ENCODE data around the gene UBE2E1. TPM values are rescaled to one million over a fixed set of nuclear protein-coding genes. Genes with fewer than 3 reads are reported as not detected.
A peak's percentile ranks its signal among the peaks of the same experiment; 100 is the strongest.
"Not testable (repeated sequence)": the region's sequence is repeated elsewhere in the genome, so short reads cannot be mapped to it uniquely, and the experiment has no call there.

UBE2E1 gene
- total RNA-seq, 1 experiment from 2014 or later: 80.3 TPM

DNA sequence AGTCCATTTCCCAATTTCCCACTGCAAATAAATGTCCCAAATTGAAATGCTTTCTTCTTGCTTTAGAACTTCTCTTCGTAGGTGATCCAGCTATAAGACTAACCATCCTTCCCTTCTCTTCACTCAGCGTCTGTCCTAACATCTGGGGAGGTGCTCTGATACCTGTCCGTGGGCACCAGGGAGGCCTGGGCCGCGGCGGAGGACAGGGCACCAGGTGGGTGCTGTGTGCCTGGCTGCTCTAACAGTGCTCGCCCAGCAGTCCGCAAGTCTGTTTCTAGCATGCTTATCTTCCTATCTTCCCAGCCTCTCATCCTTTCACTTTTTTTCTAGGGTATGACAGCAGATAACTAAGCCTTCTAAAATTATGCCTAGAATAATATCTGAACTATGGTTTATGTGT, 73.7 kb downstream of the UBE2E1 start:
- no peak for DNase-seq (ENCODE audit: low read depth)

GRCh38 chr3:23880703-23881339, 75.1 kb downstream of the UBE2E1 start:
- no peak for DNase-seq (ENCODE audit: low read depth)

GRCh38 chr3:23881993-23882392, 76.2 kb downstream of the UBE2E1 start:
- DNase-seq (ENCODE audit: low read depth): not testable (repeated sequence)

GRCh38 chr3:23882487-23882918, 76.7 kb downstream of the UBE2E1 start:
- no peak for DNase-seq (ENCODE audit: low read depth)

DNA sequence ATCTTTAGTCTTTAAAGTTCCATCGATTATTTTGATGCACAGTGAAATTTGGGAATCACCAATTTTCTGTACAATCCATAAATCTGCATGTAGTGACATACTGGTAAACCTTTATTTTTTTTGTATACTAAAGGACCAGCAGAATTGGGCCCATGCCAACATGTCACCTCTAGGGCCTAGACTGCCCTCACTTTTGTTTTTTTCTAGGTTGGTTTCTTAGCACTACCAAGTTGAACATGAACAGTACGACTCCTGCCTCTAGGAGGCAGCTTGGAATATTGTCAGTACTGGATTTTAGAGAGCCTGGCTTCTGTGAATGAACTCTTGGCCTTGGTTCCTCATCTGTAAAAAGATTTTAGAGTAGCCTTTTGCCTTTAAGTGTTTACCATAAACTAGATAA, 78.7 kb downstream of the UBE2E1 start:
- no peak for DNase-seq (ENCODE audit: low read depth)

- DNase-seq (ENCODE audit: low read depth): no peak
Measured at GRCh38 chr3:23885210-23885609, 79.5 kb downstream of the UBE2E1 start.

DNA sequence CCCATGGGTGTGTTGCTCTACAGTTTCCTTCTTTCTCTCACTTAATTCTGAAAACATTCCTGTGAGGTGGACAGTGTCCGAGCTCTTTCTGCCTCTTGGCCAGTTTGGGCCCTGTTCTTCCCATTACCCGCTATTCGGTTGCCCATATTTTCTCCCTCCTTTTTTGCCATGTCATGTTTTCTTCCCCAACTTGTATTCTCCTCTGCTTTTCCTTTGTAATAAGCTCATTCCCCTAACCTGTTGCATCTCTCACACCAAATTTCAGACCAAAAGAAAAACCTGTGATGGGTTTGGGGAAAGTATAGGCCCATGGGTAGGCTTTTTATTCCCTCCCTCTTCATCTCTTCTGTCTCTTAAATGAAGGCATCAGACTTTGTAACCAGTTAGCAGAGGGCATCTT, 80.6 kb downstream of the UBE2E1 start:
- no peak for DNase-seq (ENCODE audit: low read depth)

DNA sequence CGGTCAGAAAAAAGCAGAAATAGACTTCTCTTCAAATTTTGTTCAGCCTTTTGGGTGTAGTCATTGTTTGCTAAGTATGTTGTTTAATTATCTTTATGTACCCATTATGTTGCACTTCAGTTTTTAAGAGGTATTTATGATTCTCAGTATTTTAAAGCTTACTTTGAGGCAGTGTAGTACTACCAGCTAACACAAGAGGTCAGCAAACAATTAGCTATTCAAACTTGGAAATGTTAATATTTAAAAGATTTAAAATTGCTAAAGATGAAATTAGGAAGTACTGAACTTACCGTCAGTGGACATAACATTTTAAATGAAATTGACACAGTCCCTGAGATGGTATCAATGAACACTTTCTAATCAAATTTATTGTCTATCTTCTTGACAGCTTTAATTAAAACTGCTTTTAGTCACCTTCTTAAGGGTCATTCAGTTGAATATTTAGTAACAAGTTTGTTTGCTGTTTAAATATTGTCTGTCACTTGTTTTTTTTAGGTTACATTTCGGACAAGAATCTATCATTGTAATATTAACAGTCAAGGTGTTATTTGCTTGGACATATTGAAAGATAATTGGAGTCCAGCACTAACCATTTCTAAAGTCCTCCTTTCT, 83.0 kb downstream of the UBE2E1 start:
- DNase-seq (ENCODE audit: low read depth): peak; percentile 6

DNA sequence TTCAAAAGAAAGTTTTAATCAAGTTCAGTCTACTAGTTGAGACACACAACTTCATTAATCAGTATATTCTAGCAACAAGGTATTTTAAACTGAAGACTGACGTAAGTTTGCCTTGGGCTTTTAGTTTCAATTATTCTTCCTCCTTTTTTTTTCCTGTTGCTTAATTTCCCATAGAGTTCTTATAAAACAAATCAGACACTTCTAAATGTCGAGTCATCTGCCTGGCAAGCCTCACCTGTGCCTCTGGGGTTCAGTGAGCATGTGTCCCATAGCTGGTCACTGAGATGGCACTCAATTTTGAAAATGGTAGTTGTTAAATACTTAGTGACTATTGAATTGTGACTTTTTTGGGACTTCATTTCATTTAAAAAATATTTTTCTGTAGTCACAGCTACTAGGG, 83.6 kb downstream of the UBE2E1 start:
- no peak for DNase-seq (ENCODE audit: low read depth)

- DNase-seq (ENCODE audit: low read depth): no peak
Measured at GRCh38 chr3:23889950-23890349, 84.2 kb downstream of the UBE2E1 start.

DNA sequence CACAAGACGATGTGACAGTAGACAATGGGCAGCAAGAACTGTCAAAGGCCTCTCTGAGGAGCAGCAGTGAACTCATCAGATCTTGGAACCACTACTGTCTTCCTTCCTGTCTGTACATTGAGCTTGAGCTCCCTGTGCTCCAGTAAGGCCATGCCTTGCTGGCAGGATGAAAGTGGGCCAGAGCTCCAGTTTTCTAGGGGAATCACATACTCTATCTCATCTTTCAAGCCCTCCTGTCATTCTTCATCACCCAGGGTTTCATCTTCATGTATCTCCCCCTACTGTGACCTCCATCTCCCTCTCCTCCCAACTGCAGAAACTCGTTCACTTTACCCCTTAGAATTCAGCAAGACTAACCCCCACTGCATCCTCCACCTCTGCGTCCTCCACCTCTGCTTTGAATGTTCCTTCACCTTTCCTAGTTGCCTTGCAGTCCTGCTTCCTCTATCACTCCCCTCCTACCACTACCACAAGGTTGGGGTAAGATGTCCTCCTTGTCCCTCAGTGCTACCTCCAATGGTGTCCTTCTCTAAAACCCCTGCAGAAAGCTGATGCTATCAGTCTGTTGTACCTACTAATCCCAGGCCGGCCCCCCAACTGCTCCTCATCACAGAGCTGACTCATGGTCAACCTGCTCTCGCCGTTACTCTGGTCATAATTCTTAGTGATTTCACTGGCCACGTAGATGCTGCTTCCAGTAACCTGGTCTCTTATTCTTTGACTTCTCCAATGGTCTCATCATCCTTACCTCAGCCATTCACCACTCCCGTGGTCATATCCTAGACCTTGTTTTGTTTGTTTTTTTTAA, 88.7 kb downstream of the UBE2E1 start:
- DNase-seq (ENCODE audit: low read depth): no peak

GRCh38 chr3:23895181-23895580, 89.4 kb downstream of the UBE2E1 start:
- no peak for DNase-seq (ENCODE audit: low read depth)

GRCh38 chr3:23900744-23901143, 95.0 kb downstream of the UBE2E1 start:
- DNase-seq (ENCODE audit: low read depth): no peak

- no peak for DNase-seq (ENCODE audit: low read depth)
Measured at GRCh38 chr3:23904545-23904944, 98.8 kb downstream of the UBE2E1 start.

DNA sequence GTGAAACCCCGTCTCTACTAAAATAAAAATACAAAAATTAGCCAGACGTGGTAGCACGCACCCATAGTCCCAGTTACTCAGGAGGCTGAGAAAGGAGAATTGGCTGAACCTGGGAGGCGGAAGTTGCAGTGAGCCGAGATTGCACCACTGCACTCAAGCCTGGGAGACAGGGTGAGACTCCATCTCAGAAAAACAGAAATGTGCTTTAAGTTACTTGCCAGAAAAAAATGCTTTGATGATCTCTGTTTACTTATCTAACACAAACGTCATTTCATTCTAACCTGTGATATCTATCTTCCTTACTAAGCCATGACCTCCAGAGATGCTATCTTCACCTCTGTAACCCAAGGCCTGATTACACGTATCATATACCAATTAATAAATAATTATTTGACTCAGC, 103.6 kb downstream of the UBE2E1 start:
- no peak for DNase-seq (ENCODE audit: low read depth)

DNA sequence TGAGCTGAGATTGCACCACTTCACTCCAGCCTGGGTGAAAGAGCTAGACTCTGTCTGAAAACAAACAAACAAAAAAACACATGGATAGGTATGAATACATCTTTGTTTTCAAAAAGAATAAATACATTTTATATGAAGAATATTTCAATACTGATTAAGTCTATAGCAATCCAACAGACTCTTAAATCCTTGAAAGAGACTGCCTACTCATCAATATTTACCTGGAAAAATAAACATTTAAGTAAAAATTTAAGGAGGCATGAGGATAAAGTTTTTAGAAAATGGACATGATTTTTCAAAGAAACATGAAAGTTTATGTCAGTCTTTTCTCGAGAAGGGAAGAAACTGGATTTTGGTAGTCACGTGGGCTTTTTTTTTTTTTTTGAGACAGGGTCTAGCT, 105.6 kb downstream of the UBE2E1 start:
- DNase-seq (ENCODE audit: low read depth): no peak

GRCh38 chr3:23912335-23912734, 106.6 kb downstream of the UBE2E1 start:
- not testable (repeated sequence) for DNase-seq (ENCODE audit: low read depth)

DNA sequence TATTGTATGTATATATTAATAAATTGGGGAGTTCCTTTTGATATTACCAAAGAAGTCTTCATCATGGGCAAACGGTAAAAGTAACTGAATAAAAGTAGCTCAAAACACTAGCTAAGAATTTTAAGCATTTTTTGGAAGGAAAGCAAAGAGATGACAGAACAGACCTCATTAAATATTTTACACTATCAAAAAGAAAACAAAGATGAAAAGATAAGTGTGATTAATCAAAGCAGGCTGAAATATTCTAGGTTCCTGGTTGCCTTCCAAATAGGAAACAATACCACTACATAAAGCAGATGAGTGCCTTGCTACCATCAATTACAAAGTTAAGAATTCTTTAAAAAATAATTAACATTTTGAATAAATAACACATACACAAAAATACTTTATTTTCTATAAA, 107.4 kb downstream of the UBE2E1 start:
- no peak for DNase-seq (ENCODE audit: low read depth)

DNA sequence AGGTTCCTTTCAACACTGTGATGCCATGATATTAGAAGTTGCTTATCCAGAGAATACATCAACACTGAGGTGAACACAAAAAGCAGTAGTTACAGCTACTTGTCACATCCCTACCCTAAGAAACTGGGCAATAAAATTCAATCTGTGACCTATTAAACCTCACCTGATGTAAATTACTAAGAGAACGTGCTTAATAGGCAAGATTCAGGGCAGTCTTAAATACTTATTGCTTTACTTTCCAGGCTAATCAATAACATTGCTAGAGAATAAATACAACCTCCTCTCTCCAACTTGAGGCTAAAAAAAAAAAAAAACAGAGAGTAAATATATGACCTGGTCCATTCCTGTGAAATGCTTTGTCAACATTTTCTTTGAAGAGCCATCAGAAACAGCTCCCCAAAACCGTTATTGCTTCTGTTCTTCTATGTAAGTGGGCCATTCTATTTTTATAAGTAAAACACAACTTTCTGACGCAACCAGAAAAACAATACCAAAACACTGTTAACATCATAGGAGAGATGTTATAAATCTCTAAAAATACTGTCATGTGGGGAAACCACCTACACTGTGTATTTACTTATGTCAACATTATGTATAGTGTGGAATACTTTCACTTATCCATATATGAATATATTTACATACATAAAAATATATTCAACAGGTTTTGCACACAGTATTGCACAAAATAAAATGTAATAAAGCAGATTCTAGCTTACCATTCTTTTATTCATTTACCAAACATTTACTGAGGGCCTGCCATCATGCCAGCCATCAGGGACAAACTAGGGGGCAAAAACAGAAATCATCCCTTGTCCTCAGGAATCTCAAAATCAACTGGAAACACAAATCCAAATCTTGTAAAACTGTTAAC, 108.4 kb downstream of the UBE2E1 start:
- no peak for DNase-seq (ENCODE audit: low read depth)

- peak; percentile 35 for DNase-seq (ENCODE audit: low read depth)
Measured at GRCh38 chr3:23915537-23916108, 109.9 kb downstream of the UBE2E1 start.

- no peak for DNase-seq (ENCODE audit: low read depth)
Measured at GRCh38 chr3:23916152-23916885, 110.6 kb downstream of the UBE2E1 start.
